Loucy (cell line): ENCODE measurements around the gene COMMD10.
A peak's percentile ranks its signal among the peaks of the same experiment; 100 is the strongest.

ENCODE experiments used
- H2AFZ ChIP-seq: fragments of 200-600 bp; sonication (generic); 2 replicates; pipeline ENCODE4 v1.6.0; 2016; ENCODE audit warnings: antibody characterized with exemption, mild to moderate bottlenecking, low read length, moderate library complexity
- H3F3A ChIP-seq: fragments of 200-600 bp; 2 replicates; pipeline ENCODE4 v1.6.0; 2016; ENCODE audit warnings: antibody characterized with exemption, low read depth, mild to moderate bottlenecking
- H3K27me3 ChIP-seq: fragments of 200-600 bp; sonication (generic); 2 replicates; pipeline ENCODE4 v1.6.1; 2014; ENCODE audit warnings: low read length, mild to moderate bottlenecking; ENCODE audit not compliant: insufficient read depth, poor library complexity, severe bottlenecking
- H3K36me3 ChIP-seq: fragments of 200-600 bp; sonication (generic); 2 replicates; pipeline ENCODE4 v1.6.1; 2016; ENCODE audit warnings: low read length; ENCODE audit not compliant: insufficient read depth
- H3K4me1 ChIP-seq: fragments of 200-600 bp; sonication (generic); 2 replicates; pipeline ENCODE4 v1.5.1; 2014; ENCODE audit warnings: low read length, mild to moderate bottlenecking; ENCODE audit not compliant: insufficient read depth, poor library complexity, severe bottlenecking
- H3K4me2 ChIP-seq: fragments of 200-600 bp; sonication (generic); 2 replicates; pipeline ENCODE4 v1.6.0; 2014; ENCODE audit warnings: antibody characterized with exemption, low read length, low read depth, mild to moderate bottlenecking; ENCODE audit not compliant: poor library complexity, severe bottlenecking
- H3K4me3 ChIP-seq: fragments of 200-600 bp; sonication (generic); 2 replicates; pipeline ENCODE4 v1.5.1; 2014; ENCODE audit warnings: low read length, mild to moderate bottlenecking, mixed read lengths; ENCODE audit not compliant: poor library complexity, severe bottlenecking
- H3K79me2 ChIP-seq: fragments of 200-600 bp; sonication (generic); 2 replicates; pipeline ENCODE4 v1.6.1; 2014; ENCODE audit warnings: low read length; ENCODE audit not compliant: insufficient read depth
- H3K9ac ChIP-seq: fragments of 200-600 bp; sonication (generic); 2 replicates; pipeline ENCODE4 v1.6.0; 2014; ENCODE audit warnings: mild to moderate bottlenecking, low read depth, low read length, moderate library complexity; ENCODE audit not compliant: poor library complexity, severe bottlenecking
- H3K9me2 ChIP-seq: fragments of 200-600 bp; sonication (generic); replicated peaks from 2 replicates; pipeline ENCODE4 v1.6.1; 2016; ENCODE audit warnings: low read depth, low read length, mixed read lengths
- H3K9me3 ChIP-seq: fragments of 200-600 bp; sonication (generic); 2 replicates; pipeline ENCODE4 v1.6.1; 2014; ENCODE audit warnings: mild to moderate bottlenecking, antibody characterized with exemption, low read length, low read depth; ENCODE audit not compliant: insufficient read depth
- H4K20me1 ChIP-seq: fragments of 200-600 bp; sonication (generic); 2 replicates; pipeline ENCODE4 v1.6.0; 2014; ENCODE audit warnings: antibody characterized with exemption, low read length, mild to moderate bottlenecking; ENCODE audit not compliant: insufficient read depth, poor library complexity, severe bottlenecking
- EZH2phosphoT487 ChIP-seq: fragments of 200-600 bp; IDR thresholded peaks from 2 replicates; pipeline ENCODE4 v1.6.1; 2018; ENCODE audit warnings: antibody characterized with exemption, mild to moderate bottlenecking, moderate library complexity, borderline replicate concordance
- TF ChIP-seq, protein P1 (sequence below): fragments of 200-600 bp; sonication (generic); conservative IDR thresholded peaks from 2 replicates; pipeline ENCODE4 v1.5.1; 2014; ENCODE audit warnings: mild to moderate bottlenecking, antibody characterized with exemption, low read length

The COMMD10 gene

GRCh38 chr5:116130976-116131375, 46.2 kb downstream of the COMMD10 start:
- TF ChIP-seq, protein P1, sequence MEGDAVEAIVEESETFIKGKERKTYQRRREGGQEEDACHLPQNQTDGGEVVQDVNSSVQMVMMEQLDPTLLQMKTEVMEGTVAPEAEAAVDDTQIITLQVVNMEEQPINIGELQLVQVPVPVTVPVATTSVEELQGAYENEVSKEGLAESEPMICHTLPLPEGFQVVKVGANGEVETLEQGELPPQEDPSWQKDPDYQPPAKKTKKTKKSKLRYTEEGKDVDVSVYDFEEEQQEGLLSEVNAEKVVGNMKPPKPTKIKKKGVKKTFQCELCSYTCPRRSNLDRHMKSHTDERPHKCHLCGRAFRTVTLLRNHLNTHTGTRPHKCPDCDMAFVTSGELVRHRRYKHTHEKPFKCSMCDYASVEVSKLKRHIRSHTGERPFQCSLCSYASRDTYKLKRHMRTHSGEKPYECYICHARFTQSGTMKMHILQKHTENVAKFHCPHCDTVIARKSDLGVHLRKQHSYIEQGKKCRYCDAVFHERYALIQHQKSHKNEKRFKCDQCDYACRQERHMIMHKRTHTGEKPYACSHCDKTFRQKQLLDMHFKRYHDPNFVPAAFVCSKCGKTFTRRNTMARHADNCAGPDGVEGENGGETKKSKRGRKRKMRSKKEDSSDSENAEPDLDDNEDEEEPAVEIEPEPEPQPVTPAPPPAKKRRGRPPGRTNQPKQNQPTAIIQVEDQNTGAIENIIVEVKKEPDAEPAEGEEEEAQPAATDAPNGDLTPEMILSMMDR: no peak
- Histone ChIP-seq H3K9me3 (no peaks in the 10 kb centered on the region), H3K79me2 (no peaks in the 10 kb centered on the region), H2AFZ (no peak overlapping the region), H3K4me3 (no peak overlapping the region), H3K9me2 (no peaks in the 10 kb centered on the region), H4K20me1 (no peaks in the 10 kb centered on the region), H3K4me1 (peaks cover 18% of the 10 kb centered on the region), H3K4me2 (no peak overlapping the region), H3K27me3 (no peaks in the 10 kb centered on the region), H3F3A (no peaks in the 10 kb centered on the region), H3K36me3 (no peaks in the 10 kb centered on the region), H3K9ac (no peak overlapping the region)

DNA sequence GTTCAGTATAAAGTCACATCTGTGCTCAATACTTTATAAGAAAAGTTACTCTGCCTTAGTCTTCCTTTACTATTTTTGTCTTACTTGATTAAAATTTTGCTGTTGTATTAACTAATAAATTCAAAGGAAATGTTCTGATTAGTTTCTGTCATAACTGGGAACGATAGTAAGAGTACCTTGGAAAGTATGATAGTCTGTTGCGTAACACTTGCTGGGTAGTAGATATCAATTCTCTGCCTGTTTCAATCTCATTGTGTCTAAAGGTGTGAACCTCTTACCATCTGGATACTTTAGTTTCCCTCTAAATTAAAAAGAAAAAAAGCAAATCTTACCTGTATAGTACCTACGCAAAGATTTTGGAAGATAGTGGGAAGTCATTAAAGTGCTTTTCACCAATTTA, 48.5 kb downstream of the COMMD10 start:
- Histone ChIP-seq H3K9ac (no peak overlapping the region), H3K4me1 (peaks cover 31% of the 10 kb centered on the region), H2AFZ (no peak overlapping the region), H3K4me2 (no peak overlapping the region), H4K20me1 (no peaks in the 10 kb centered on the region), H3K9me2 (no peaks in the 10 kb centered on the region), H3K9me3 (no peaks in the 10 kb centered on the region), H3K79me2 (no peaks in the 10 kb centered on the region), H3K4me3 (no peak overlapping the region), H3K36me3 (no peaks in the 10 kb centered on the region), H3F3A (no peaks in the 10 kb centered on the region), H3K27me3 (no peaks in the 10 kb centered on the region)
- no peak for TF ChIP-seq EZH2phosphoT487
- TF ChIP-seq, protein P1: no peak

- TF ChIP-seq, protein P1: no peak
- TF ChIP-seq EZH2phosphoT487: no peak
- no peaks in the 10 kb centered on the region for H3K9me2 ChIP-seq
- H2AFZ ChIP-seq: no peak overlapping the region
- H3K4me3 ChIP-seq: peak overlapping the region; percentile 57
- no peaks in the 10 kb centered on the region for H3K79me2 ChIP-seq
- no peaks in the 10 kb centered on the region for H3K36me3 ChIP-seq
- H3F3A ChIP-seq: no peaks in the 10 kb centered on the region
- H3K9ac ChIP-seq: peak overlapping the region; percentile 65
- peak overlapping the region; percentile 63 for H3K4me2 ChIP-seq
- no peaks in the 10 kb centered on the region for H3K9me3 ChIP-seq
- H4K20me1 ChIP-seq: no peaks in the 10 kb centered on the region
- peaks cover 31% of the 10 kb centered on the region for H3K4me1 ChIP-seq
- no peaks in the 10 kb centered on the region for H3K27me3 ChIP-seq
These were observed 50.5 kb downstream of the COMMD10 start for GRCh38 chr5:116135344-116135743.
